Fibroblast of pulmonary artery (primary cell): Measurements from ENCODE around the gene SNED1.

Source experiments
- DNase-seq: peaks from one replicate; pipeline ENCODE4 v3.0.0-alpha.2; 2010; ENCODE audit warnings: low read depth
- H3K4me3 ChIP-seq: replicated peaks from 2 replicates; pipeline ENCODE4 v1.5.1; 2011; ENCODE audit warnings: low read depth, mild to moderate bottlenecking, control low read depth, low read length, moderate library complexity
- CTCF ChIP-seq: IDR thresholded peaks from 2 replicates; pipeline ENCODE4 v1.5.1; 2011; ENCODE audit warnings: mild to moderate bottlenecking, control low read depth, low read length, inconsistent platforms; ENCODE audit errors: missing control alignments

The SNED1 gene

GRCh38 chr2:241071677-241072111 lies 73.3 kb downstream of the SNED1 start:
- no peak for TF ChIP-seq CTCF
- DNase-seq, result no peak
- H3K4me3 ChIP-seq, result no peak overlapping the region

- TF ChIP-seq CTCF, result no peak
- H3K4me3 ChIP-seq, result no peak overlapping the region
- no peak for DNase-seq
Observed at GRCh38 chr2:241072151-241072550, 73.7 kb downstream of the SNED1 start.

GRCh38 chr2:241072553-241073165 lies 74.2 kb downstream of the SNED1 start:
- no peak overlapping the region for H3K4me3 ChIP-seq
- DNase-seq, result no peak
- no peak for TF ChIP-seq CTCF

GRCh38 chr2:241073166-241074064 lies 75.0 kb downstream of the SNED1 start:
- no peak for TF ChIP-seq CTCF
- DNase-seq, result no peak
- H3K4me3 ChIP-seq, result no peak overlapping the region

GRCh38 chr2:241074065-241074818 lies 75.8 kb downstream of the SNED1 start:
- no peak for DNase-seq
- no peak overlapping the region for H3K4me3 ChIP-seq
- TF ChIP-seq CTCF, result no peak

GRCh38 chr2:241074901-241075540 lies 76.6 kb downstream of the SNED1 start:
- no peak overlapping the region for H3K4me3 ChIP-seq
- DNase-seq, result no peak
- no peak for TF ChIP-seq CTCF
